ENCODE measurements around the gene GRN. TPM values are rescaled to one million over a fixed set of nuclear protein-coding genes. Genes with fewer than 3 reads are reported as not detected.

Gene GRN
- total and polyA plus RNA-seq, 2 of the 13 experiments (the other 11 are each of a cell fraction or from before 2014, with no cell fraction given) = 86.6 to 143 TPM

DNA sequence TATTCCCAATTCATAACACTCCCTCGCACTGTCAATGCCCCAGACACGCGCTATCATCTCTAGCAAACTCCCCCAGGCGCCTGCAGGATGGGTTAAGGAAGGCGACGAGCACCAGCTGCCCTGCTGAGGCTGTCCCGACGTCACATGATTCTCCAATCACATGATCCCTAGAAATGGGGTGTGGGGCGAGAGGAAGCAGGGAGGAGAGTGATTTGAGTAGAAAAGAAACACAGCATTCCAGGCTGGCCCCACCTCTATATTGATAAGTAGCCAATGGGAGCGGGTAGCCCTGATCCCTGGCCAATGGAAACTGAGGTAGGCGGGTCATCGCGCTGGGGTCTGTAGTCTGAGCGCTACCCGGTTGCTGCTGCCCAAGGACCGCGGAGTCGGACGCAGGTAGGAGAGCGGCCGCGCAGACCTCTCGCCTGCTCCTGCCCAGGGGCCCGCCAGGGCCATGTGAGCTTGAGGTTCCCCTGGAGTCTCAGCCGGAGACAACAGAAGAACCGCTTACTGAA lies at the start of gene GRN (continued):
- TF ChIP-seq HES4 (CRISPR knock-in tag; IDR thresholded peaks at IDR 0.05; ENCODE audit: borderline replicate concordance) (peak; percentile 35; the same call in 1 of the 2 replicates), MAZ (IDR thresholded peaks at IDR 0.05; ENCODE audit: borderline replicate concordance, low read depth, low read length) (peak; percentile 93), MAZ (CRISPR knock-in tag; IDR thresholded peaks at IDR 0.05; ENCODE audit: low read depth) (0 out of 2 replicates have a peak, but pooled peaks have one; percentile 9), ZNF546 (CRISPR knock-in tag; conservative IDR thresholded peaks at IDR 0.05) (0 out of 2 replicates have a peak, but pooled peaks have one; percentile 24), ZNF564 (CRISPR knock-in tag; IDR thresholded peaks at IDR 0.05) (0 out of 2 replicates have a peak, but pooled peaks have one; percentile 20), ZNF891 (CRISPR knock-in tag; IDR thresholded peaks at IDR 0.05) (0 out of 2 replicates have a peak, but pooled peaks have one; percentile 0), PAF1 (CRISPR knock-in tag; IDR thresholded peaks at IDR 0.05) (no peak), THAP11 (CRISPR knock-in tag; IDR thresholded peaks at IDR 0.05) (peak; percentile 89), U2AF1 (optimal IDR thresholded peaks at IDR 0.05; ENCODE audit: low read depth, low read length) (peak; percentile 25), ZMAT3 (CRISPR knock-in tag; conservative IDR thresholded peaks at IDR 0.05) (peak; percentile 88; the same call in 1 of the 2 replicates), FOXK2 (IDR thresholded peaks at IDR 0.05) (peak; percentile 95), TARDBP (CRISPR knock-in tag; IDR thresholded peaks at IDR 0.05) (peak; percentile 63; the same call in 1 of the 2 replicates), NFE2 (CRISPR knock-in tag; IDR thresholded peaks at IDR 0.05) (no peak), ZFP36L2 (CRISPR knock-in tag; IDR thresholded peaks at IDR 0.05) (peak; percentile 57; the same call in 1 of the 2 replicates), ZNF605 (CRISPR knock-in tag; IDR thresholded peaks at IDR 0.05) (peak; percentile 65; the same call in 1 of the 2 replicates), BHLHE40 (IDR thresholded peaks at IDR 0.05; ENCODE audit: low read length) (no peak), TBX3 (IDR thresholded peaks at IDR 0.05; ENCODE audit: borderline replicate concordance) (peak; percentile 12; the same call in 1 of the 2 replicates), ZNF598 (CRISPR knock-in tag; IDR thresholded peaks at IDR 0.05; ENCODE audit: borderline replicate concordance) (peak; percentile 57; the same call in 1 of the 2 replicates)
- TF ChIP-seq, protein P1, sequence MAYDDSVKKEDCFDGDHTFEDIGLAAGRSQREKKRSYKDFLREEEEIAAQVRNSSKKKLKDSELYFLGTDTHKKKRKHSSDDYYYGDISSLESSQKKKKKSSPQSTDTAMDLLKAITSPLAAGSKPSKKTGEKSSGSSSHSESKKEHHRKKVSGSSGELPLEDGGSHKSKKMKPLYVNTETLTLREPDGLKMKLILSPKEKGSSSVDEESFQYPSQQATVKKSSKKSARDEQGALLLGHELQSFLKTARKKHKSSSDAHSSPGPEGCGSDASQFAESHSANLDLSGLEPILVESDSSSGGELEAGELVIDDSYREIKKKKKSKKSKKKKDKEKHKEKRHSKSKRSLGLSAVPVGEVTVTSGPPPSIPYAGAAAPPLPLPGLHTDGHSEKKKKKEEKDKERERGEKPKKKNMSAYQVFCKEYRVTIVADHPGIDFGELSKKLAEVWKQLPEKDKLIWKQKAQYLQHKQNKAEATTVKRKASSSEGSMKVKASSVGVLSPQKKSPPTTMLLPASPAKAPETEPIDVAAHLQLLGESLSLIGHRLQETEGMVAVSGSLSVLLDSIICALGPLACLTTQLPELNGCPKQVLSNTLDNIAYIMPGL (CRISPR knock-in tag; IDR thresholded peaks at IDR 0.05; ENCODE audit: borderline replicate concordance in 1 of 2, low read depth in 1 of 2) = peak in 1 of 2 experiments; percentile 69; a peak in 3 of 4 replicates
- TF ChIP-seq, protein P2, sequence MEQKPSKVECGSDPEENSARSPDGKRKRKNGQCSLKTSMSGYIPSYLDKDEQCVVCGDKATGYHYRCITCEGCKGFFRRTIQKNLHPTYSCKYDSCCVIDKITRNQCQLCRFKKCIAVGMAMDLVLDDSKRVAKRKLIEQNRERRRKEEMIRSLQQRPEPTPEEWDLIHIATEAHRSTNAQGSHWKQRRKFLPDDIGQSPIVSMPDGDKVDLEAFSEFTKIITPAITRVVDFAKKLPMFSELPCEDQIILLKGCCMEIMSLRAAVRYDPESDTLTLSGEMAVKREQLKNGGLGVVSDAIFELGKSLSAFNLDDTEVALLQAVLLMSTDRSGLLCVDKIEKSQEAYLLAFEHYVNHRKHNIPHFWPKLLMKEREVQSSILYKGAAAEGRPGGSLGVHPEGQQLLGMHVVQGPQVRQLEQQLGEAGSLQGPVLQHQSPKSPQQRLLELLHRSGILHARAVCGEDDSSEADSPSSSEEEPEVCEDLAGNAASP (CRISPR knock-in tag; IDR thresholded peaks at IDR 0.05; ENCODE audit: borderline replicate concordance) = peak; percentile 60; the same call in 1 of the 2 replicates
- TF ChIP-seq, protein P3, sequence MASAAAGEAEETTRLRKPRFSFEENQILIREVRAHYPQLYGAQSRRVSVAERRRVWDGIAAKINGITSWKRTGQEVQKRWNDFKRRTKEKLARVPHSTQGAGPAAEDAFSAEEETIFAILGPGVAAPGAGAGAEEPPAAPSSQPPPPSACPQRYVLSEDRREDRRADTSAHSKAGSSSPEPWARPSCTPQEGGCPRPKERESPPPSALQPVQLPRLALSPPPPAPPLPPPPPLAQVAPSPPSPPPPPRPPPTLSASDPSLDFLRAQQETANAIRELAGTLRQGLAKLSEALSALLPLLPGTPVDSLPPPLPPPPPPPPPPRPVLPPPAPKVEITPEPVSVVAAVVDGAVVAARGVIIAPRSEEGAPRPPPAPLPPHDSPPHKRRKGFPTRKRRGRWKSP (CRISPR knock-in tag; IDR thresholded peaks at IDR 0.05) = peak; percentile 85; the same call in 1 of the 2 replicates
- TF ChIP-seq, protein P4, sequence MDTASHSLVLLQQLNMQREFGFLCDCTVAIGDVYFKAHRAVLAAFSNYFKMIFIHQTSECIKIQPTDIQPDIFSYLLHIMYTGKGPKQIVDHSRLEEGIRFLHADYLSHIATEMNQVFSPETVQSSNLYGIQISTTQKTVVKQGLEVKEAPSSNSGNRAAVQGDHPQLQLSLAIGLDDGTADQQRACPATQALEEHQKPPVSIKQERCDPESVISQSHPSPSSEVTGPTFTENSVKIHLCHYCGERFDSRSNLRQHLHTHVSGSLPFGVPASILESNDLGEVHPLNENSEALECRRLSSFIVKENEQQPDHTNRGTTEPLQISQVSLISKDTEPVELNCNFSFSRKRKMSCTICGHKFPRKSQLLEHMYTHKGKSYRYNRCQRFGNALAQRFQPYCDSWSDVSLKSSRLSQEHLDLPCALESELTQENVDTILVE (CRISPR knock-in tag; IDR thresholded peaks at IDR 0.05) = peak; percentile 88
- TF ChIP-seq, protein P5, sequence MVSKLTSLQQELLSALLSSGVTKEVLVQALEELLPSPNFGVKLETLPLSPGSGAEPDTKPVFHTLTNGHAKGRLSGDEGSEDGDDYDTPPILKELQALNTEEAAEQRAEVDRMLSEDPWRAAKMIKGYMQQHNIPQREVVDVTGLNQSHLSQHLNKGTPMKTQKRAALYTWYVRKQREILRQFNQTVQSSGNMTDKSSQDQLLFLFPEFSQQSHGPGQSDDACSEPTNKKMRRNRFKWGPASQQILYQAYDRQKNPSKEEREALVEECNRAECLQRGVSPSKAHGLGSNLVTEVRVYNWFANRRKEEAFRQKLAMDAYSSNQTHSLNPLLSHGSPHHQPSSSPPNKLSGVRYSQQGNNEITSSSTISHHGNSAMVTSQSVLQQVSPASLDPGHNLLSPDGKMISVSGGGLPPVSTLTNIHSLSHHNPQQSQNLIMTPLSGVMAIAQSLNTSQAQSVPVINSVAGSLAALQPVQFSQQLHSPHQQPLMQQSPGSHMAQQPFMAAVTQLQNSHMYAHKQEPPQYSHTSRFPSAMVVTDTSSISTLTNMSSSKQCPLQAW (CRISPR knock-in tag; IDR thresholded peaks at IDR 0.05) = peak; percentile 66; the same call in 1 of the 2 replicates
